ENCODE measurements around the gene PDLIM5.
"Not testable (repeated sequence)": the region's sequence is repeated elsewhere in the genome, so short reads cannot be mapped to it uniquely, and the experiment has no call there.

Gene PDLIM5

DNA sequence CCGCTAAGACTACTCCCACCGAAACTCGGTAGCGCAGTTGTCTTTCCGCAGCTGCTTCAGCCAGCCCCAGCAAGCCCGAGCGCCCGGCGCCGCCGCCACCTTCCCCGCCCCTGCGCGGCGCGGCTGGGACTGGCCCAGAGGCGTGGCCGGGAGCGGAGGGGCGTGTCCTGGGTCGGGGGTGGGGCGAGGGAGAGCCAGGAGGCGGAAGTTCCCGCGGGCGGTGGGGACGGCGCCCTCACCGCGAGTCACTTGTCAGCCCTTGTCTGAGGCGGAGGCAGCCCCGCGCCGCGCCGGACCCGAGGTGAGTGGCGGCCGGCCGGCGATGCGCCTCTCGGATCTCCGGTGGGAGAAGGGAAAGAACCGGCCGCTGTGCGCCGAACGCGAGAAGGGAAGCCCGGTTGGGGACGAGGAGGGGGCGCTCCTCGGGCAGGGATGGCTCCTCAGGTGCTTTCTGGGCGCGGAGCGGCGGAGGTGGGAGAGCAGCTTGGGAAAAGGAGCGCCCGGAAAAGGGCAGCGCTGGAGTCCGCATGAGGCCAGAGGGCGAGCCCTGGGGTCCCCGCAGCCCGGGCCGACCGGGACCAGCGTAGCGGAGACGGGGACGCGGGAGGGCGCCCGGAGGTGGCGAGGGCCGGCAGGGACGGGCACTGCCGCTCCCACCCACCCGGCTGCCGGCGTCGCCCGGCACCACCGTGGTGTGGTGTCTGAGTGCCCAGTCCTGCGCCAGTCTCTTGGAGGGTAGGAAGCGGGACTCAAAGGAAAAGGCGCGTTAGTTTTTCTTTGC is at the start of gene PDLIM5:
Gene PDLIM5, plus strand, starts transcription at position 248 of the 781 bp plus-strand sequence. CDS start 3,347 bp downstream, outside the sequence.
- in situ Hi-C loops (cut with HindIII; ENCODE audit: low sequenced_read_pairs): no loop called here
- TF ChIP-seq CTCF (IDR thresholded peaks at IDR 0.05; ENCODE audit: low read depth, low read length, missing control alignments): no peak
- H3K4me3 ChIP-seq (ENCODE audit: low read depth, low read length): peak within 1 kb of the TSS; percentile 82
- peak; percentile 68 for DNase-seq (ENCODE audit: low read depth)

- in situ Hi-C loops (cut with HindIII; ENCODE audit: low sequenced_read_pairs); DNase-seq (ENCODE audit: low read depth); H3K4me3 ChIP-seq (ENCODE audit: low read depth, low read length): not testable (repeated sequence)
Measured at GRCh38 chr4:94402439-94402838, 49.3 kb upstream of the PDLIM5 start.

DNA sequence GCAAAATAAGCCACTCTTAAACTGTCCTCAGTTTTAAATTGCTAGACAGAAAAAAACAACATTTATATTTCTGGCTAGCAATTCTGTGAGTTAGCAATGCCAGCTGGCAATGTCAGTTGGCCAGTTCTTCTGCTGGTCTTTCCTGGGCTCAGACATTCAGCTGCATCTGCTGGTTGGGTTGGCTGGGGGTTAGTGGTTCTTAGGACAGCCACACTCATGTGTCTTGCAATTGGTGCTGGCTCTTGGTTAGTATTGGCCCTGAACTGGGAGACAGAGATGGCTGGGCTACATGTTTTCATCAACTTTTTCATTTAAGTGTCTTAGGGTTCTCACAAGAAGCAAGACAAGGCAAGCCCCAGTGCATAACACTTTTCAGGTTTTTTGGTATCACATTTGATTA is 48.0 kb upstream of the PDLIM5 start:
- DNase-seq (ENCODE audit: low read depth): no peak
- in situ Hi-C loops (cut with HindIII; ENCODE audit: low sequenced_read_pairs): no loop called here
- no peak overlapping the region for H3K4me3 ChIP-seq (ENCODE audit: low read depth, low read length)
- no peak for TF ChIP-seq CTCF (IDR thresholded peaks at IDR 0.05; ENCODE audit: low read depth, low read length, missing control alignments)

- DNase-seq (ENCODE audit: low read depth): peak; percentile 89
- TF ChIP-seq CTCF (IDR thresholded peaks at IDR 0.05; ENCODE audit: low read depth, low read length, missing control alignments): peak; percentile 86
- H3K4me3 ChIP-seq (ENCODE audit: low read depth, low read length): no peak overlapping the region
- in situ Hi-C loops (cut with HindIII; ENCODE audit: low sequenced_read_pairs): loop anchor here (5.0 kb wide), 1 partner anchor 200 kb away; no protein-coding TSS in a partner anchor
Measured at GRCh38 chr4:94406668-94407437, 44.9 kb upstream of the PDLIM5 start.

DNA sequence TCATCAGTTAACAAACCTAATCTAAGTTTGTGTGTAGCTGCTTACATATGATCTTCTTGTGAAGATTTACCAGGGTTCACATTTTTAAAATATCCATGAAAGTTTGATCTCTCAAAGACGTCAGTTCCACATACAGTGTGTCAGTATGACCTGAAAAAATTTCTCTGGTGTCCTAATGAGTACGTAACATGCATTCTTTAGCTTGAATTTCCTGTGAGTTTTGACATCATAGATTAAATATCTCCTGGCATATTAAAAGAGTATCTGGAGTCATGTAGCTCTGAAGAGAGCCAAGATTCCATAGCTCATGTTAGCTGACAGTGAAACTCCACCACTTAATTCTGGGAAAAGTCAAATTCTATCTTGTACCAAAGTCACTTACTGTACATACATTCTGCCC is 43.9 kb upstream of the PDLIM5 start:
- DNase-seq (ENCODE audit: low read depth): no peak
- in situ Hi-C loops (cut with HindIII; ENCODE audit: low sequenced_read_pairs): loop anchor here (5.0 kb wide), 1 partner anchor 199 kb away; no protein-coding TSS in a partner anchor
- TF ChIP-seq CTCF (IDR thresholded peaks at IDR 0.05; ENCODE audit: low read depth, low read length, missing control alignments): no peak
- H3K4me3 ChIP-seq (ENCODE audit: low read depth, low read length): no peak overlapping the region

DNA sequence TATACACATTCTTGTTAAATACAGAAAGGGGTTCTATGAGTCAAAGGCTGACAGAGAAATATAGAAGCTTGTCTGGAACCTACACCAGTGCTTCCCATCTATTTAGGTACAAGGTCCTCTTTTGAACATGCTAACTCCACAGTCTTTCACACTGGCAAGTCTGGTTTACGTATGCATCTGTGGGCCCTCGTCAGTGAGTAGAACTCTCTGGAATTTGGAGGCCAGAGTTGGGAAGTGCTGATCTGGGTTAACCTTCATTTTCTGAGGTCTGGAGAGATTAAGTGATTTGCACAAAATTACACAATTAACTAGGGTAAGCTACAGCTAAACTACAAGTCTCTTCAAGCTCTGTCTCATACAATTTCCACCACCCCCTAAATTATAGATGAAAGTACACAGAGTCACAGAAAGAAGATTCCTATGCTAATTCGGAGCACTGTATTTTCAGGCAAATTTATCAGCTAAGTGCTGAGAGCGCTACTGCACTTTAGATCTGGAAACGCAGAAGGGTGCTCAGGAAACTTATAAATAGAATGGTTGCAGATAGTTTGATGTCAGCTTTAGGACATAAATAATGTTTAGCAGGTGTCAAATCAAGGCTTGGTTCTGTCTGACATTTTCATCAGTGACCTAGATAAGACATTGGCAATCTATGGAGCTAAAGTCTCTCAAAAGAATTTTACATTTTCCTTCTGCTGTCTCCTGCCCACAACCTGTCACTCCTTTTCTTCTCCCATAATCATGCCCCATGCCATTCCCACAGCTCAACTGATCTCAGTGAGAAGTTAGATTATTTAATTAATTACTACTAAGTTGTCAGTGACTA is 43.0 kb upstream of the PDLIM5 start:
- in situ Hi-C loops (cut with HindIII; ENCODE audit: low sequenced_read_pairs): loop anchor here (5.0 kb wide), 1 partner anchor 199 kb away; no protein-coding TSS in a partner anchor
- no peak for DNase-seq (ENCODE audit: low read depth)
- no peak overlapping the region for H3K4me3 ChIP-seq (ENCODE audit: low read depth, low read length)
- no peak for TF ChIP-seq CTCF (IDR thresholded peaks at IDR 0.05; ENCODE audit: low read depth, low read length, missing control alignments)
